HepG2 (cell line): ENCODE results near the gene PHF19. TPM values are rescaled to one million over a fixed set of nuclear protein-coding genes. Genes with fewer than 3 reads are reported as not detected.

Experiments used
- ATAC-seq: fragments of 200-7000 bp; cut with Tn5 transposase; 3 replicates; pipeline ENCODE4 v1.9.1; 2020; ENCODE audit warnings: mild to moderate bottlenecking, moderate library complexity
- BruUV-seq: library from RNA; stranded (reverse); fragments of 400-500 nt; replicated peaks from 2 replicates; lab custom pipeline; 2021; lab: Mats Ljungman, UMichigan
- CTCF ChIA-PET: fragments of 300-600 bp; formaldehyde crosslinking; extraction: SDS; loops from one replicate; lab custom pipeline; 2021; ENCODE audit warnings: low total read pairs, inconsistent platforms, low intra/inter-chr PET ratio; lab: Yijun Ruan, JAX
- POLR2A ChIA-PET: fragments of 350-600 bp; sonication (Branson Sonifier 250); formaldehyde crosslinking; loops from one replicate; lab custom pipeline; 2020; ENCODE audit warnings: antibody characterized with exemption, inconsistent platforms; lab: Yijun Ruan, JAX
- DNase-seq: peaks from one replicate; pipeline ENCODE4 v3.0.0-alpha.2; 2015; ENCODE audit warnings: low spot score
- FAIRE-seq: peaks from 3 replicates; lab custom pipeline; 2011; peaks lifted over from hg19 to GRCh38; lab: Jason Lieb, UNC
- H2AFZ ChIP-seq: one replicate; pipeline ENCODE4 v1.6.1; 2011; ENCODE audit warnings: low read length, inconsistent platforms
- H3K27ac ChIP-seq: fragments of 300-600 bp; 3 replicates; pipeline ENCODE4 v1.8.0; 2011; ENCODE audit warnings: mixed run types, mild to moderate bottlenecking, mixed read lengths, low read length, inconsistent platforms; ENCODE audit not compliant: insufficient read depth; ENCODE audit errors: extremely low read length
- H3K27me3 ChIP-seq, 2 experiments: fragments of 200-600 bp in 1 of 2; 2 replicates in 1 of 2; 3 replicates in 1 of 2; pipeline versions ENCODE4 v1.6.0 to v1.8.0; 2011; ENCODE audit warnings: low read length in 2 of 2, mild to moderate bottlenecking in 2 of 2, moderate library complexity in 2 of 2, inconsistent platforms in 1 of 2; ENCODE audit not compliant: insufficient read depth in 2 of 2, control insufficient read depth in 1 of 2
- H3K36me3 ChIP-seq, 2 experiments: fragments of 200-600 bp in 1 of 2; replicated peaks in 1 of 2; 2 replicates in 1 of 2; 3 replicates in 1 of 2; pipeline versions ENCODE4 v1.5.1 to v1.8.0; 2011; ENCODE audit warnings: low read length in 2 of 2, inconsistent platforms in 1 of 2; ENCODE audit not compliant: insufficient read depth in 2 of 2, control insufficient read depth in 1 of 2
- H3K4me1 ChIP-seq: 2 replicates; pipeline ENCODE4 v1.5.1; 2012; ENCODE audit warnings: low read length, inconsistent platforms; ENCODE audit not compliant: insufficient read depth
- H3K4me2 ChIP-seq: 2 replicates; pipeline ENCODE4 v1.6.0; 2011; ENCODE audit warnings: low read depth, low read length, inconsistent platforms
- H3K4me3 ChIP-seq, 3 experiments: fragments of 200-600 bp in 1 of 3; sonication (generic), shearing (Covaris generic) in 1 of 3; replicated peaks in 1 of 3; 2 replicates each; pipeline ENCODE4 v1.5.1; 2011 to 2016; ENCODE audit warnings: low read length in 3 of 3, inconsistent platforms in 2 of 3, low read depth in 2 of 3, mild to moderate bottlenecking in 2 of 3, control low read depth in 1 of 3, mixed read lengths in 1 of 3; ENCODE audit not compliant: insufficient read depth in 1 of 3
- H3K79me2 ChIP-seq: one replicate; pipeline ENCODE4 v1.6.1; 2011; ENCODE audit warnings: low read length, inconsistent platforms; ENCODE audit not compliant: insufficient read depth
- H3K9ac ChIP-seq: 2 replicates; pipeline ENCODE4 v1.6.0; 2011; ENCODE audit warnings: mild to moderate bottlenecking, low read depth, low read length, inconsistent platforms; ENCODE audit not compliant: insufficient read depth
- H3K9me3 ChIP-seq: 2 replicates; pipeline ENCODE4 v1.5.1; 2012; ENCODE audit warnings: mild to moderate bottlenecking, low read length
- H4K20me1 ChIP-seq: 2 replicates; pipeline ENCODE4 v1.6.0; 2011; ENCODE audit warnings: inconsistent platforms, mild to moderate bottlenecking, low read length, moderate library complexity; ENCODE audit not compliant: insufficient read depth
- BRCA1 ChIP-seq: sonication (generic); formaldehyde crosslinking; IDR thresholded peaks from 2 replicates; pipeline ENCODE4 v1.4.0; 2020; ENCODE audit warnings: missing genetic modification reagents
- CEBPB ChIP-seq: IDR thresholded peaks from 2 replicates; pipeline ENCODE4 v1.6.1; 2011; ENCODE audit warnings: low read depth, low read length, improper control_type of control experiment, borderline replicate concordance
- KDM5A ChIP-seq: fragments of 200-600 bp; sonication (generic); IDR thresholded peaks from 2 replicates; pipeline ENCODE4 v1.7.0; 2018; ENCODE audit warnings: antibody characterized with exemption, mild to moderate bottlenecking, low read length, borderline replicate concordance
- MIXL1 ChIP-seq: IDR thresholded peaks from 2 replicates; pipeline ENCODE4 v1.6.1; 2016
- NFIC ChIP-seq: IDR thresholded peaks from 2 replicates; pipeline ENCODE4 v1.6.1; 2012; ENCODE audit warnings: mild to moderate bottlenecking, low read length, inconsistent platforms
- POLR2A ChIP-seq, 2 experiments: IDR thresholded peaks; 2 replicates each; pipeline ENCODE4 v1.6.1; 2011; ENCODE audit warnings: low read depth in 2 of 2, low read length in 2 of 2, mild to moderate bottlenecking in 1 of 2, moderate library complexity in 1 of 2; ENCODE audit not compliant: insufficient read depth in 1 of 2
- RFXAP ChIP-seq: sonication (generic); formaldehyde crosslinking; IDR thresholded peaks from 2 replicates; pipeline ENCODE4 v1.4.0; 2020; ENCODE audit warnings: missing genetic modification reagents, borderline replicate concordance
- RNF2 ChIP-seq: fragments of 450-650 bp; conservative IDR thresholded peaks from 2 replicates; pipeline ENCODE4 v1.6.1; 2016; ENCODE audit warnings: low read depth
- ZBTB42 ChIP-seq: sonication (generic); formaldehyde crosslinking; IDR thresholded peaks from 2 replicates; pipeline ENCODE4 v1.5.0; 2020; ENCODE audit warnings: mild to moderate bottlenecking, missing genetic modification reagents
- ZNF550 ChIP-seq: sonication (generic); formaldehyde crosslinking; IDR thresholded peaks from 2 replicates; pipeline ENCODE4 v1.4.0; 2020; ENCODE audit warnings: mild to moderate bottlenecking, missing genetic modification reagents, borderline replicate concordance
- ZNF616 ChIP-seq: sonication (generic); formaldehyde crosslinking; IDR thresholded peaks from 2 replicates; pipeline ENCODE4 v1.5.0; 2020; ENCODE audit warnings: low read depth, mild to moderate bottlenecking, missing genetic modification reagents
- WGBS: methylation state at CpG from one replicate; pipeline ENCODE4 v1.1.6; 2017; ENCODE audit warnings: low lambda C conversion rate; 5-methylcytosine and 5-hydroxymethylcytosine counted together
- in situ Hi-C: cut with HindIII; loops from 2 replicates; pipeline ENCODE4 v1.10.0; 2017; ENCODE audit warnings: low pct_unique_long_range_greater_than_20kb; ENCODE audit not compliant: extremely low pct_ligation_motif_present
- intact Hi-C: fragments of 100-400 bp; cut with micrococcal nuclease; formaldehyde crosslinking; loops from one replicate; pipeline ENCODE4 v1.10.0; 2022; ENCODE audit not compliant: unreplicated experiment
- polyA plus RNA-seq, 8 experiments: library from polyadenylated mRNA; depleted of rRNA in 3 of 8; stranded (reverse) in 7 of 8; unstranded in 1 of 8; fragments of >200 nt; fragmentation: Illumina TruSeq in 4 of 8; extraction: Trizol in 4 of 8; gene quantifications; 2 replicates each; pipeline versions ENCODE4 v1.2.1 to v1.2.3, GENCODE V29; 2011 to 2016; ENCODE audit warnings: low read depth in 4 of 8, missing spikeins in 1 of 8, mixed read lengths in 1 of 8; ENCODE audit not compliant: insufficient read depth in 1 of 8
- total RNA-seq, 5 experiments: library from RNA; depleted of rRNA; stranded (reverse); fragments of >200 nt; fragmentation: Illumina TruSeq; extraction: Trizol; gene quantifications; 2 replicates each; pipeline ENCODE4 v1.2.3, GENCODE V29; 2016; ENCODE audit warnings: low read depth in 1 of 5

PHF19 gene
- total and polyA plus RNA-seq, 2 of the 13 experiments (the other 11 are each of a cell fraction or from before 2014, with no cell fraction given): 29.7 to 41.3 TPM

DNA sequence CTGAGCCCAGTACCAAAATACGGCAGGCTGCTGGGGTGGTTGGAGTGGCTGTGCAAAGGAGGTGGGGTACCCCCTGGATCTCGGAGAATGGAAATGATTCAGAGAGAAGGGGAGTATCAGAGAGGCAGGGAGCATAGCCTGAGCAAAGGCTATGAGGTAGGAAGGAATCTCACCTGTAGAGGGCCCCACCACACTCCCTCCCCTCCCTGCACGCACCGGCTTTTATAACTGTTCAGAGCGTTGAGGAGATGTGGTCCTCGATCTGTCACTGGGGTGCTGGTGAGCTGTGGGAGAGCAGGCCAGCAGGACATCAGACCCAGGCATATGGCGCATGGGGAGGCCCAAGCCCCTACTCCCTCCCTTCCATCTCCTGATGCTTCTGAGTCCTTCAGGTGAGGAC, 13.2 kb downstream of the PHF19 start:
- no peak for FAIRE-seq
- POLR2A ChIA-PET: no interaction called here
- 0 out of 3 replicates have a peak, but pooled peaks have one; percentile 16 for ATAC-seq

GRCh38 chr9:120862452-120862851, 14.5 kb downstream of the PHF19 start:
- Histone ChIP-seq H3K36me3 (peaks cover 41 to 82% of the 10 kb centered on the region in 2 experiments), H3K79me2 (no peaks in the 10 kb centered on the region), H3K27ac (no peak overlapping the region), H2AFZ (no peak overlapping the region), H3K4me3 (no peak overlapping the region), H4K20me1 (no peaks in the 10 kb centered on the region), H3K27me3 (no peaks in the 10 kb centered on the region), H3K9me3 (no peaks in the 10 kb centered on the region), H3K4me1 (no peaks in the 10 kb centered on the region), H3K4me2 (no peak overlapping the region), H3K9ac (no peak overlapping the region)
- CTCF ChIA-PET: no interaction called here
- DNase-seq (no peak), FAIRE-seq (no peak), ATAC-seq (no peak)
- intact Hi-C loops (no loop called here), in situ Hi-C loops (no loop called here)
- no peak for TF ChIP-seq KDM5A
- no peak for TF ChIP-seq ZNF550 (CRISPR knock-in tag)
- no peak for TF ChIP-seq RFXAP (CRISPR knock-in tag)
- TF ChIP-seq CEBPB: no peak
- TF ChIP-seq NFIC: no peak
- no TSS peak for BruUV-seq
- POLR2A ChIA-PET: no interaction called here
- WGBS: 96% methylated on average over 12 of the region's 12 CpGs

More for the DNA sequence above, 13.2 kb downstream of the PHF19 start:
- H4K20me1 ChIP-seq: no peaks in the 10 kb centered on the region
- no peak overlapping the region for H3K9ac ChIP-seq
- no peak overlapping the region for H2AFZ ChIP-seq
- no peak overlapping the region for H3K4me3 ChIP-seq
- no peaks in the 10 kb centered on the region for H3K79me2 ChIP-seq
- peaks cover 40 to 74% of the 10 kb centered on the region in 2 experiments for H3K36me3 ChIP-seq
- no peaks in the 10 kb centered on the region for H3K9me3 ChIP-seq
- no peak overlapping the region for H3K27ac ChIP-seq
- BruUV-seq: no TSS peak
- no peak for DNase-seq
- in situ Hi-C loops (no loop called here), intact Hi-C loops (no loop called here)
- CTCF ChIA-PET: no interaction called here
- no peaks in the 10 kb centered on the region for H3K27me3 ChIP-seq
- H3K4me2 ChIP-seq: no peak overlapping the region
- no peaks in the 10 kb centered on the region for H3K4me1 ChIP-seq
- no peak for TF ChIP-seq RNF2
- no peak for TF ChIP-seq ZBTB42
- no peak for TF ChIP-seq MIXL1 (CRISPR knock-in tag)
- TF ChIP-seq ZNF616: no peak
- TF ChIP-seq POLR2A (IDR thresholded peaks at IDR 0.05; ENCODE audit: insufficient read depth in 1 of 2, low read depth in 2 of 2, low read length in 2 of 2): 0 out of 4 replicates have a peak, but pooled peaks of 1 of the 2 experiments have one; percentile 7
- no peak for TF ChIP-seq BRCA1 (CRISPR knock-in tag)
- 95% methylated on average over 6 of the region's 7 CpGs for WGBS
